Fibroblast of gingiva (primary cell): Measurements from ENCODE around the gene FAM3B.

ENCODE experiments used
- DNase-seq: peaks from one replicate; pipeline ENCODE4 v3.0.0-alpha.2; 2011; ENCODE audit warnings: low read depth

Gene FAM3B

DNA sequence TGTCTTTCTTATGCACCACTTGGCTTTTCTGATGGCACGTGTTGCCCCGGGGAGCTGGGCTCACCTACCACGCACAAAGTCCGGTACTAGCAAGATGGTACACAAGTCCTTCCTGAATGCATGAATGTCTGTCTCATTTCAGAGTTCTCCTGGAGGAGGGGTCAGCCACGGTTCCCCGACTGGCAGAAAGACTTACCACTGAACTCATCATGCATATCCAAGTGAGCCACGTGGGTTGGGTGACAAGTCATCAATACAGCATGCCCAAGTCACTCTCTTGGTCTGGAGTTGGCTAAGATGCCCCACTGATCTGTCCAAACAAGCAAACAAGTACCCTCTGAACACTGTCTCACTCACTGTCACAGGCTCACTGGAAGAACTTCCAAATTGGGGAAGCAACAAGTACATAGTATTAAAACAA lies 80.9 kb downstream of the FAM3B start:
- no peak for DNase-seq

DNA sequence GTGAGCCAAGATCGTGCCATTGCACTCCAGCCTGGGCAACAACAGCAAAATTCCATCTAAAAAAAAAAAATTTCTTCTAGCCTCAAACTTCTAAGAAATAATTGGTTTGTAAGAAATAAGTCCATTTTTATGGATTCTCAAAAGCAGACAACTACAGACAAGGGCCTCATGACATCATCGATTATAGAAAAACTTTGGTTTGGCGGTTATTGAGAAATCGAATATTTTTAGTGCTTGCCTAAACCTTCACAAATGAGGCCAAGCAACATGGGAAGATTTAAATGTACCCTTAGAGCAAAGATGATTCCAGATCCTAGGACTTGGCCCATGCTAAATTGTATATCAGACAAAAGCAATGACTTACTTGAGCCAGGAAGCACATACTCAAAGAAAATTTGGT lies 81.7 kb downstream of the FAM3B start:
- no peak for DNase-seq

DNA sequence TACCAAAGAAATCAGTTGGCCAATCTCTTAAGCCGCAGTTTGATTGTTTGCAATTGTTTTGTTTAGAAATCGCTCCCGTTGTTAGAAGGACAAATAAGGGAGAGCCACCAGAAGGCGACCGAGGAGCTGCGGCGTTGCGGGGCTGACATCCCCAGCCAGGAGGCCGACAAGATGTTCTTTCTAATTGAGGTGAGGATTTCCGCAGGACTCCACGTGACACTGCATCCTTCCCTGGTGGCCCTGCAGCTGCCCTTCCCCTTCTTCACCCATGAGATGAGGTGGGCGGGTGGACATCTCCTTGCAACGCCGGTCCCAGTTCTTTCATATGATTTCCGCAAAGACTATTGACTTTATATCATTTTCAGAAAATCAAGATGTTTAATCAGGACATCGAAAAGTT lies 82.2 kb downstream of the FAM3B start:
- no peak for DNase-seq

DNA sequence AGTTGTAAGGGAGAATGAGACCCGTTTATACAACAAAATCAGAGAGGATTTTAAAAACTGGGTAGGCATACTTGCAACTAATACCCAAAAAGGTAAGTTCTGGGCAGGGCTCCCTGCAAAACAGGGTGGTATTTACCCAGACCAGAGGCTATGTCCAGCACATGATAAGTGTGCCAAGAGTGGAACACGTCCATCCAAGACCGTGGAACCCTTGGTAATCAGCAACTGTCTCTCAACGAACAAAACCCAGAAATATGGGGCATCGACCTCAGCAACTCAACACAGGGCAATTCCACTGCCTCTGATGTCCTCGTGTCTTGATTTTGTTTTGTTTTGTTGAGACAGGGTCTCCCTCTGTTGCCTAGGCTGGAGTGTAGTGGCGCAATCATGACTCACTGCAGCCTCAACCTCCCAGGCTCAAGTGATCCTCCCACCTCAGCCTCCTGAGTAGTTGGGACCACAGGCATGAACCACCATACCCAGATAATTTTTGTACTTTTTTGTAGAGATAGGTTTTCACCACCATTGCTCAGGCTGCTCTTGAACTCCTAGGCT lies 82.7 kb downstream of the FAM3B start:
- no peak for DNase-seq

DNA sequence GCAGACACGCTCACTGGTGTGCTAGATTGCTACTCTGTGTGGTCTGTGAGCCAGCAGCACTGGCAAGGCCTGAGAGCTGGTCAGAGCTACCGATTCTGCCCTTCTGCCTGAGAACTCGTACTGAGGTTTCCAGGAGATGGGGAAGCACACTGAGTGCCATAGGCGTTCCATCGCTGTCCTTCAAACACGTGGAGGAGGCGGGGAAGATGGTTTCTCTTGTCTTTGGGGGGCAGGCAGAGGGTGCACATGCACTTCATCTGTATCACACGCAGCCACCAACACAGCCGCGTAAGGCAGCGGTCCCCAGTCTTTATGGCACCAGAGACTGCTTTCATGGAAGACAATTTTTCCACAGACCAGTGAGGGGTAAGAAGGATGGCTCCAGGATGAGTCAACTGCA lies 85.6 kb downstream of the FAM3B start:
- DNase-seq, result no peak

DNA sequence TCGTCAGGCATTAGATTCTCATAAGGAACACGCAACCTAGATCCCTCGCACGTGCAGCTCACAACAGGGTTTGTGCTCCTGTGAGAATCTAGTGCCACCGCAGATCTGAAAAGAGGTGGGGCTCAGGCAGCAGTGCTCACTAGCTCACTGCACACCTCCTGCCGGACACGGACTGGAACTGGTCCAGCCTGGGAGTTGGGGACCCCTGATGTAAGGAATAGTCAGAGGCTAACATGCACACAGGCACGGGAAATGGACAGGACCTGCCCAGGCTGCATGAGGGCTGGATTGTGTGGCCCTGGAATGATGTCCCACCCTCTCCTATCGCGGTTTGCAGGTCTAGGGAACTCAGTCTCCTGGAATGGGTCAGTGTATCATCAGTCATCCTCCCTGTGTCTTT lies 86.2 kb downstream of the FAM3B start:
- DNase-seq, result no peak

DNA sequence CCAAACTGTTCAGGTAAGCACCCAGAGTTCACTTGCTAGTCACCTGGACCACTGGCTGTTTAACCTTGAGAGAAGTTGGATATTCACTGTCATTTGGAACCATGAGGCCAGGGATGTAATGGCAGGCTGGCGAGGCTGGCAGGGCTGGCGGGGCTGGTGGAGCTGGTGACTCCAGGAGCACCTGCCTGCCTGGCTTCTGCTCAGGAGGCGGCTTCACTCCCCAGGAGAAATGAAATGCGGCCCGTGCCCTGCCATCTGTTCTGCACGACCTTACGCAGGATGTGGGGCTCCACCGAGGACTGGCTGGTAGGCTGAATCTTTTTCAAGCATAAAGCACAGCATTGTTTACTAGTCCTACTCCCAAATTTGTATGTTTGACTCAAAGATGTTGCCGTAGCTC lies 86.7 kb downstream of the FAM3B start:
- no peak for DNase-seq

DNA sequence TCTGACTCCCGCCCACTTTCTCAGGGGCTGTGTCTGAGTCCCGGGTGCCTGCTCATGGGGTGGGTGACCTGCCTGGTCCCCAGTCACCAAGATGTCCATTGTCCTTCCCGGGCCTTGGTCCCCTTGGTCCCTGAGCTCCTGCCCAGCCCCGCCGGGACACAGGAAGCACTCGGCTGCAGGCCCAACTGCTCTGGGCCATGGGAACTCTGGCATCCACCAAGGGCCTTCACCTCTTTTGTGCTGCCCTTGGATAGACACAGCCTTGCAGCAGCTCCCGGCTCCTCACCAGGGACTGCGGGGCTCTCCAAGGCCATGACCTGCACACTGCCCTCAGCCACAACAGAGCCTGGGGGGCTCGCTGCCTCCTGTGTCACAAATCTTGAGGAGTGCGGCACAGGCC lies 87.4 kb downstream of the FAM3B start:
- no peak for DNase-seq

DNA sequence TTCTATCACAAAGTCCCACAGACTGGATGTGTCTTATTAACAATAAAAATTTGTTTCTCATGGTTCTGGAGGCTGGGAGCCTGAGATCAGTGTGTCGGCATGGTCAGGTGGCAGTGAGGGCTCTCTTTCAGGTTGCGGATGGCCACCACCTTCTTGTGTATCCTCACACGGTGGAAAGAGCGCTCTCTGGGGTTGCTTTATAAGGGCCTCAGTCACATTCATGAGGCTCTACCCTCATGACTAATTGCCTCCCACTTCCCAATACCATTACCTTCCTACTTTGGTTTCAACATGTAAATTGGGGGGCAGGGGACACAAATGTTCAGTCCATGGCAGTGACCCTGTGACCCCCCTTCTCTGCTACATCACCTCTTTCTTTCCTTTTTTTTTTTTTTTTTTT lies 88.7 kb downstream of the FAM3B start:
- DNase-seq, result no peak

DNA sequence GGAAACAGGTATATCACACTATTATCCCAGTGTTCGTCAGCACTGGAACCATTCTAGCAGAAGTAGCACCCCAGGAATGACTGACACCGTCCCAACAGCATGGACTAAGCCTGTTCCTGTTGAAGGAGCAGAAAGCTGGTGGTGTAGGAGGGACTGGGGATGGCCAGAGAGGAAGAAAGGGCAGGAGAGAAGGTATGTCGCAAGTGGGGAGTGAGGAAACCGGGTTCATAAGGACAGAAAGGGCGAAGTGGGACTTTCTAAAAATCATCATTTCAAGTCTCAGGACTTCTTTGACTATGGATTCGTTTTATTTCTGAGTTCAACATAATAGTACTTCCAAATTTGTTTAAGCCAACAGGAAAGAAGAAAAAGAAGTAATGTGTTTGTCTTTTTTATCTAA lies 89.7 kb downstream of the FAM3B start:
- no peak for DNase-seq
